Measurements from ENCODE around the gene BRSK1. TPM values are rescaled to one million over a fixed set of nuclear protein-coding genes. Genes with fewer than 3 reads are reported as not detected.
A peak's percentile ranks its signal among the peaks of the same experiment; 100 is the strongest.

BRSK1 gene
- total and polyA plus RNA-seq, 5 donors from 2014 or later: 1.5 TPM; not detected in 4

DNA sequence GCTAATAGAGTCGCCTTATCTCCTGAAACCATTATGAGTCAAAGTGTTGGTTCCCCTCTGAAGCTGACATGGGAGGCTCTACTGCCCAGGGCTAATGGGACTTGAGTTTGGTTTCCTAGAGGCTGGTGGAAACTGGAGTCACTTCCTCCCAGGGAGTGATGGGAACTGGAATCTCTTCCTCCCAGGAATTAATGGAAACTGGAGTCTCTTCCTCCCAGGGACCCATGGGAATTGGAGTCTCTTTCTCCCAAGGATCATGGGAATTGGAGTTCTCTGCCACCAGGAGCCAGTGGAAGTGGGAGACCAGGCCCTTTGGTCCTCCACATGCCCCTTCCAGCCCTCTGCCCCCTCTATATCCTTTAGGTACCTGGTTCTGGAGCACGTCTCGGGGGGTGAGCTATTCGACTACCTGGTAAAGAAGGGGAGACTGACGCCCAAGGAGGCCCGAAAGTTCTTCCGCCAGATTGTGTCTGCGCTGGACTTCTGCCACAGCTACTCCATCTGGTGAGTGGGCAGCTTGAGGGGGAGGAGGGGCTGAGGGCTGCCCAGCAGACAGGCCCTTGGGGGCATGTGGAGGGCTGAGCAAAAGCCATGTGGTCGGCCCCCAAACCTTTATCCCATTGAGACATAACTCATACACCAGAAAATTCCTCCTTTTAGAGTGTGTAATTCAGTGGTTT lies 5.5 kb downstream of the BRSK1 start:
- ATAC-seq (ENCODE audit: low read depth in 2 of 2): no peak
- H3K9me3 Mint-ChIP-seq: no peaks in the 10 kb centered on the region
- H3K9me3 ChIP-seq (ENCODE audit: control insufficient read depth in 2 of 2, low read length in 2 of 2): no peaks in the 10 kb centered on the region
- H3K4me3 Mint-ChIP-seq: no peak overlapping the region
- H3K27me3 Mint-ChIP-seq: peaks cover 7% of the 10 kb centered on the region
- H3K36me3 Mint-ChIP-seq: no peaks in the 10 kb centered on the region
- no peaks in the 10 kb centered on the region for H3K27me3 ChIP-seq (ENCODE audit: control insufficient read depth, insufficient read depth, low read length)
- no peaks in the 10 kb centered on the region for H3K4me1 ChIP-seq (ENCODE audit: control insufficient read depth, insufficient read depth, low read length, poor library complexity, severe bottlenecking)
- no peak overlapping the region for H3K27ac ChIP-seq (ENCODE audit: insufficient read depth, low read length, poor library complexity, severe bottlenecking)
- no peak overlapping the region for H3K4me3 ChIP-seq (ENCODE audit: low read depth, low read length)
- no peaks in the 10 kb centered on the region for H3K36me3 ChIP-seq (ENCODE audit: control insufficient read depth, insufficient read depth, low read length)
- peaks cover 0 to 8% (median 6%) of the 10 kb centered on the region in 4 donors for H3K4me1 Mint-ChIP-seq
- H3K27ac Mint-ChIP-seq: no peak overlapping the region
- DNase-seq: no peak

DNA sequence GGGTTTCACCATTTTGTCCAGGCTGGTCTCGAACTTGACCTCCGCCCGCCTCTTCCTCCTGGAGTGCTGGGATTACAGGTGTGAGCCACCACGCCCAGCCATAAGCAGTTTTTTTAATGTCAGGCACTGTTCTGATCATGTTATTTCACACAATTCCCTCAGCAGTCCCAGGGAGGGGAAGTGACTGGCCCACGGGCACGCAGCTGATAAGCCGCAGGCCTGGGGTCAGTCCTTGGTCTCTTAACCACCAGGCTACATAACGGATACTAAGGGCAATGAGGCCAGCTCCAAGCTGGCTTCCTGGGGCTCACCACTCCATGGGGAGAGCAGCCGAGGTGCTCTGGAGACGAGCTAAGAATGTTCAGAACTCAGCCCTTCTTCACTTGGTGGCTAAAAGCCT lies 13.5 kb downstream of the BRSK1 start:
- H3K9me3 ChIP-seq (ENCODE audit: control insufficient read depth in 2 of 2, low read length in 2 of 2): no peaks in the 10 kb centered on the region
- H3K36me3 Mint-ChIP-seq: no peaks in the 10 kb centered on the region
- H3K27me3 Mint-ChIP-seq: no peaks in the 10 kb centered on the region
- no peak overlapping the region for H3K27ac Mint-ChIP-seq
- DNase-seq (no peak), ATAC-seq (ENCODE audit: low read depth in 2 of 2) (no peak)
- no peaks in the 10 kb centered on the region for H3K36me3 ChIP-seq (ENCODE audit: control insufficient read depth, insufficient read depth, low read length)
- peaks cover 0 to 7% (median 6%) of the 10 kb centered on the region in 4 donors for H3K4me1 Mint-ChIP-seq
- no peaks in the 10 kb centered on the region for H3K27me3 ChIP-seq (ENCODE audit: control insufficient read depth, insufficient read depth, low read length)
- no peak overlapping the region for H3K27ac ChIP-seq (ENCODE audit: insufficient read depth, low read length, poor library complexity, severe bottlenecking)
- no peaks in the 10 kb centered on the region for H3K9me3 Mint-ChIP-seq
- no peak overlapping the region for H3K4me3 Mint-ChIP-seq
- no peak overlapping the region for H3K4me3 ChIP-seq (ENCODE audit: low read depth, low read length)
- H3K4me1 ChIP-seq (ENCODE audit: control insufficient read depth, insufficient read depth, low read length, poor library complexity, severe bottlenecking): peaks cover 10% of the 10 kb centered on the region

DNA sequence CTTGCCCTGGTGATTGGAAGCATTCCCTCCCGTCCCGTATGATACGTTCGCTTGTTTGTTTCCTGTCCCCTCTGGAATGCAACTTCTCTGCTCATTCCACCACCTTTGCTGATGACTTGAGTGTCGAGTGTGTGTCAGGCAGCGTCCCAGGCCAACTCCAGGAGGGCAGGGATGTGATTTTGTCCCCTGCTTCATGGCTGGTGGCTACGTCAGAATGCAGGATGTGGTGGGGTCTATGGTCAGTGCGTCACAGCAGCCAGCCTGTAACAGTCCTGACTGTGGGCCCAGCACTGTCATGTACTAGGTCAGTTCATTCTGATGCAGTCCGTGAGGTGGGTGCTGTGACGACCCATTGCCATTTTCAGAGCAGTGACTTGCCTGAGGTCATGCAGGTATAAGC lies 16.2 kb downstream of the BRSK1 start:
- no peaks in the 10 kb centered on the region for H3K36me3 Mint-ChIP-seq
- Histone ChIP-seq H3K4me3 (ENCODE audit: low read depth, low read length) (no peak overlapping the region), H3K27me3 (ENCODE audit: control insufficient read depth, insufficient read depth, low read length) (no peaks in the 10 kb centered on the region), H3K9me3 (ENCODE audit: control insufficient read depth in 2 of 2, low read length in 2 of 2) (no peaks in the 10 kb centered on the region), H3K4me1 (ENCODE audit: control insufficient read depth, insufficient read depth, low read length, poor library complexity, severe bottlenecking) (peaks cover 12% of the 10 kb centered on the region), H3K36me3 (ENCODE audit: control insufficient read depth, insufficient read depth, low read length) (no peaks in the 10 kb centered on the region), H3K27ac (ENCODE audit: insufficient read depth, low read length, poor library complexity, severe bottlenecking) (no peak overlapping the region)
- H3K27ac Mint-ChIP-seq: no peak overlapping the region
- H3K9me3 Mint-ChIP-seq: no peaks in the 10 kb centered on the region
- DNase-seq (no peak), ATAC-seq (ENCODE audit: low read depth in 2 of 2) (no peak)
- peaks cover 0 to 7% (median 6%) of the 10 kb centered on the region in 4 donors for H3K4me1 Mint-ChIP-seq
- peaks cover under 1% of the 10 kb centered on the region for H3K27me3 Mint-ChIP-seq
- H3K4me3 Mint-ChIP-seq: peak overlapping the region in 1 of 4 donors; percentile 29

DNA sequence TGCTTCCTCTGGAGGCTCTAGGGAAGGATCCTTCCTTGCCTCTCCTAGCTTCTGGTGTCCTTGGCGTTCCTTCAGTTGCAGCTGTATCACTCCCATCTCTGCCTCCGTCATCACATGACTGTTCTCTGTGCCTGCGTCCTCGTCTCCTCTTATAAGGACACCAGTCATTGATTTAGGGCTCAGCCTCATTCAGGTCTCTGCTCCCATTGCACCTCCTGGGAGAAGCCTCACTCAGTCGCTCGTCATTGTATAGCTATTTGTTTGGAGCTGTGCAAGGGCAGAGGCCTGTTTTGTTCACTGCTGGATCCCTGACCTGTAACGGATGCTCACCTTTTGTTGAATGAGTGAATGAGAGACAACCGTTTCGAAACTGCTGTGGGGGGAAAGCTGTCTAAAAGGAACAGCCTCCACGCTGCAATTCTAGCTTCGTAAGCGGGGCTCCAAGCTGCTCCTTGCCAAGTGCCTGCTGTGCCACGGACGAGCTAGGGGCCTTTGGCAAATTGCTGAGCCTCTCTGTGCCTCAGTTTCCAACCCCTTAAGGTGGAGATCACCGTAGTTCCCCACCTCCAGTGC lies 17.2 kb downstream of the BRSK1 start:
- Histone ChIP-seq H3K9me3 (ENCODE audit: control insufficient read depth in 2 of 2, low read length in 2 of 2) (no peaks in the 10 kb centered on the region), H3K4me3 (ENCODE audit: low read depth, low read length) (no peak overlapping the region), H3K4me1 (ENCODE audit: control insufficient read depth, insufficient read depth, low read length, poor library complexity, severe bottlenecking) (peaks cover 12% of the 10 kb centered on the region), H3K27me3 (ENCODE audit: control insufficient read depth, insufficient read depth, low read length) (no peaks in the 10 kb centered on the region), H3K36me3 (ENCODE audit: control insufficient read depth, insufficient read depth, low read length) (no peaks in the 10 kb centered on the region), H3K27ac (ENCODE audit: insufficient read depth, low read length, poor library complexity, severe bottlenecking) (no peak overlapping the region)
- DNase-seq: no peak
- Mint-ChIP-seq H3K9me3 (no peaks in the 10 kb centered on the region), H3K27me3 (peaks cover 4% of the 10 kb centered on the region), H3K4me3 (peak overlapping the region in 1 of 4 donors; percentile 86), H3K27ac (no peak overlapping the region), H3K4me1 (peaks cover 0 to 11% (median 6%) of the 10 kb centered on the region in 4 donors), H3K36me3 (no peaks in the 10 kb centered on the region)
- no peak for ATAC-seq (ENCODE audit: low read depth in 2 of 2)

GRCh38 chr19:55301459-55302317 lies 17.9 kb downstream of the BRSK1 start:
- H3K4me3 Mint-ChIP-seq: peak overlapping the region; percentile 45 to 86 (median 72)
- H3K27ac ChIP-seq (ENCODE audit: insufficient read depth, low read length, poor library complexity, severe bottlenecking): no peak overlapping the region
- no peaks in the 10 kb centered on the region for H3K9me3 ChIP-seq (ENCODE audit: control insufficient read depth in 2 of 2, low read length in 2 of 2)
- H3K4me3 ChIP-seq (ENCODE audit: low read depth, low read length): peak overlapping the region; percentile 44
- no peaks in the 10 kb centered on the region for H3K36me3 ChIP-seq (ENCODE audit: control insufficient read depth, insufficient read depth, low read length)
- peaks cover 12% of the 10 kb centered on the region for H3K4me1 ChIP-seq (ENCODE audit: control insufficient read depth, insufficient read depth, low read length, poor library complexity, severe bottlenecking)
- peak overlapping the region in 2 of 3 donors; percentile 86 to 87 for H3K27ac Mint-ChIP-seq
- H3K9me3 Mint-ChIP-seq: no peaks in the 10 kb centered on the region
- DNase-seq (peak; percentile 83 to 89 (median 86)), ATAC-seq (ENCODE audit: low read depth in 2 of 2) (peak; percentile 88)
- no peaks in the 10 kb centered on the region for H3K36me3 Mint-ChIP-seq
- peaks cover 4% of the 10 kb centered on the region for H3K27me3 Mint-ChIP-seq
- H3K4me1 Mint-ChIP-seq: peaks cover 0 to 11% (median 6%) of the 10 kb centered on the region in 4 donors
- no peaks in the 10 kb centered on the region for H3K27me3 ChIP-seq (ENCODE audit: control insufficient read depth, insufficient read depth, low read length)

DNA sequence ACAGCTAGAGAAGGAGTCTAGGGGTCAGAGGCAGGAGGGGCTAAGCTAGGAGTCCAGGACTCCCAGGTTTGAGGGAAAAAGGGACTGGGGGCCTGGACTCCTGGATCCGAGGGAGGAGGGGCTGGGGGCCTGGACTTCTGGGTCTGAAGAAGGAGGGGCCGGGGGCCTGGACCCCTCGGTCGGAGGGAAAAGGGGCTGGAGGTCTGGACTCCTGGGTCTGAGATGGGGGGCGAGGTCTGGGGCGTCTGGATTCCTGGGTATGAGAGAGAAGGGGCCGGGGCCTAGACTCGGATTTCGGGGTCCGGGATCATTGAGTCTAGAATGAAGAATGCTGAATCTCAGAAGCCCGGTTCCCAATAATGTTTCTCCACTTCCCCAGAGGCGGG lies 18.5 kb downstream of the BRSK1 start:
- H3K9me3 ChIP-seq (ENCODE audit: control insufficient read depth in 2 of 2, low read length in 2 of 2): no peaks in the 10 kb centered on the region
- Mint-ChIP-seq H3K27me3 (peaks cover 4% of the 10 kb centered on the region), H3K4me1 (peaks cover 0 to 11% (median 6%) of the 10 kb centered on the region in 4 donors), H3K9me3 (no peaks in the 10 kb centered on the region), H3K36me3 (no peaks in the 10 kb centered on the region), H3K27ac (peak overlapping the region in 1 of 3 donors; percentile 86), H3K4me3 (peak overlapping the region in 3 of 4 donors; percentile 59 to 86 (median 85))
- no peak for ATAC-seq (ENCODE audit: low read depth in 2 of 2)
- peaks cover 12% of the 10 kb centered on the region for H3K4me1 ChIP-seq (ENCODE audit: control insufficient read depth, insufficient read depth, low read length, poor library complexity, severe bottlenecking)
- peak overlapping the region; percentile 44 for H3K4me3 ChIP-seq (ENCODE audit: low read depth, low read length)
- no peaks in the 10 kb centered on the region for H3K27me3 ChIP-seq (ENCODE audit: control insufficient read depth, insufficient read depth, low read length)
- H3K27ac ChIP-seq (ENCODE audit: insufficient read depth, low read length, poor library complexity, severe bottlenecking): no peak overlapping the region
- no peaks in the 10 kb centered on the region for H3K36me3 ChIP-seq (ENCODE audit: control insufficient read depth, insufficient read depth, low read length)
- DNase-seq: no peak

DNA sequence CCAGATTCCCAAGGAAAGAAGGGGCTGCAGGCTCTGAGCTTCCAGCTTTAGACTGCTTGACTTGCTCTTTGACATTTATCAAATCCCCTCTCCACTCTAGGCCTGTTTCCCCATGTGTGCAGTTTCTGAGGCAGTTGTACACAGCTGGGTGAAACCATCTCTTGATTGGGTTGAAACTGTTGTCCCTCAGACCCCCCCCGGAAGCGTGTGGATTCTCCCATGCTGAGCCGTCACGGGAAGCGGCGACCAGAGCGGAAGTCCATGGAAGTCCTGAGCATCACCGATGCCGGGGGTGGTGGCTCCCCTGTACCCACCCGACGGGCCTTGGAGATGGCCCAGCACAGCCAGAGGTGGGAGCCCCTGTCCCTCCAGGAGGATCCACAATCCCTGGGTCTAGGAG lies 19.7 kb downstream of the BRSK1 start:
- Mint-ChIP-seq H3K4me3 (no peak overlapping the region), H3K4me1 (peaks cover 0 to 11% (median 6%) of the 10 kb centered on the region in 4 donors), H3K9me3 (no peaks in the 10 kb centered on the region), H3K27ac (no peak overlapping the region), H3K27me3 (peaks cover 4% of the 10 kb centered on the region), H3K36me3 (no peaks in the 10 kb centered on the region)
- ATAC-seq (ENCODE audit: low read depth in 2 of 2) (no peak), DNase-seq (no peak)
- H3K27me3 ChIP-seq (ENCODE audit: control insufficient read depth, insufficient read depth, low read length): no peaks in the 10 kb centered on the region
- no peak overlapping the region for H3K4me3 ChIP-seq (ENCODE audit: low read depth, low read length)
- H3K27ac ChIP-seq (ENCODE audit: insufficient read depth, low read length, poor library complexity, severe bottlenecking): no peak overlapping the region
- H3K4me1 ChIP-seq (ENCODE audit: control insufficient read depth, insufficient read depth, low read length, poor library complexity, severe bottlenecking): peaks cover 12% of the 10 kb centered on the region
- no peaks in the 10 kb centered on the region for H3K36me3 ChIP-seq (ENCODE audit: control insufficient read depth, insufficient read depth, low read length)
- no peaks in the 10 kb centered on the region for H3K9me3 ChIP-seq (ENCODE audit: control insufficient read depth in 2 of 2, low read length in 2 of 2)
